Peyer's patch (tissue), 4 donors: ENCODE data around the gene RXRA. TPM values are rescaled to one million over a fixed set of nuclear protein-coding genes. Genes with fewer than 3 reads are reported as not detected.
A peak's percentile ranks its signal among the peaks of the same experiment; 100 is the strongest.

Experiments used
- DNase-seq, 3 donors: peaks; one replicate each; pipeline ENCODE4 v3.0.0-alpha.2; 2017 to 2019
- H3K27ac ChIP-seq, 4 donors: fragments of 200-600 bp; sonication (generic); one replicate each; pipeline ENCODE4 v1.5.1; 2016 to 2019
- H3K27me3 ChIP-seq, 2 donors: fragments of 200-600 bp; sonication (generic); one replicate each; pipeline ENCODE4 v1.5.1; 2019
- H3K36me3 ChIP-seq, 3 donors: fragments of 200-600 bp; sonication (generic); one replicate each; pipeline ENCODE4 v1.5.1; 2016 to 2019
- H3K4me1 ChIP-seq, 4 donors: fragments of 200-600 bp; sonication (generic); one replicate each; pipeline ENCODE4 v1.5.1; 2016 to 2019
- H3K4me3 ChIP-seq, 4 donors: fragments of 200-600 bp; sonication (generic); 1 replicate in 3 of 4; 2 replicates in 1 of 4; pipeline ENCODE4 v1.5.1; 2016 to 2019; ENCODE audit warnings: mild to moderate bottlenecking in 1 of 4
- H3K9me3 ChIP-seq, 4 donors: fragments of 200-600 bp; sonication (generic); one replicate each; pipeline ENCODE4 v1.5.1; 2016 to 2019; ENCODE audit warnings: mild to moderate bottlenecking in 1 of 4
- CTCF ChIP-seq, 6 experiments: fragments of 450-650 bp in 4 of 6; fragments of 200-600 bp in 2 of 6; sonication (generic) in 1 of 6; IDR thresholded peaks; one replicate each; pipeline ENCODE4 v1.5.1; 2017 to 2019; ENCODE audit warnings: antibody characterized with exemption in 6 of 6, mild to moderate bottlenecking in 3 of 6, moderate library complexity in 1 of 6
- POLR2A ChIP-seq, 2 donors: fragments of 450-650 bp; IDR thresholded peaks; one replicate each; pipeline ENCODE4 v1.5.1; 2017; ENCODE audit warnings: antibody characterized with exemption in 2 of 2, mild to moderate bottlenecking in 2 of 2, moderate library complexity in 2 of 2
- total RNA-seq, 4 donors: library from RNA; depleted of rRNA; stranded (reverse); fragments of >200 nt; gene quantifications; one replicate each; pipeline ENCODE4 v1.1.0, GENCODE V29; 2016

The RXRA gene
- total RNA-seq, 4 donors from 2014 or later, result 54.5 to 83.6 (median 65.4) TPM

GRCh38 chr9:134428559-134428958, 102.3 kb downstream of the RXRA start:
- Histone ChIP-seq H3K27me3 (no peaks in the 10 kb centered on the region), H3K36me3 (peaks cover 0 to 59% (median 0%) of the 10 kb centered on the region in 3 donors), H3K27ac (no peak overlapping the region), H3K9me3 (no peaks in the 10 kb centered on the region), H3K4me3 (no peak overlapping the region), H3K4me1 (peaks cover 0 to 16% (median 0%) of the 10 kb centered on the region in 4 donors)
- DNase-seq, result no peak
- TF ChIP-seq POLR2A (IDR thresholded peaks at IDR 0.05) (no peak), CTCF (IDR thresholded peaks at IDR 0.05) (no peak)

DNA sequence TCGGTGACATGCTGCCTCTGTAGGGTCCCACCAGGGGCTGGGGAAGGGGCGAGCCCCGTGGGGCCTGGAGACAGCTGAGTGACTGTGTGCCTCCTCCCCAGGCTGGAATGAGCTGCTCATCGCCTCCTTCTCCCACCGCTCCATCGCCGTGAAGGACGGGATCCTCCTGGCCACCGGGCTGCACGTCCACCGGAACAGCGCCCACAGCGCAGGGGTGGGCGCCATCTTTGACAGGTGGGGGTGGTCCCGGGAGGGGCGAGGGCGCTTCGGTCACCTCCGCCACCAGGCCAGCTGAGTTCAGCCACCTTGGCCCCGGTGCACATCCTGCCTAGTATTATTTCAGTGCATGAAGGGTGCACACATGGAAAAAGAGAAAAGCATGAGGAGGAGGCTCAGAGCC, 102.8 kb downstream of the RXRA start:
- DNase-seq, result no peak
- Histone ChIP-seq H3K27ac (no peak overlapping the region), H3K9me3 (no peaks in the 10 kb centered on the region), H3K27me3 (no peaks in the 10 kb centered on the region), H3K36me3 (peaks cover 0 to 59% (median 0%) of the 10 kb centered on the region in 3 donors), H3K4me3 (no peak overlapping the region), H3K4me1 (peaks cover 0 to 19% (median 0%) of the 10 kb centered on the region in 4 donors)
- TF ChIP-seq POLR2A (IDR thresholded peaks at IDR 0.05), result no peak
- TF ChIP-seq CTCF (IDR thresholded peaks at IDR 0.05), result no peak

GRCh38 chr9:134429481-134429880, 103.2 kb downstream of the RXRA start:
- H3K9me3 ChIP-seq, result no peaks in the 10 kb centered on the region
- H3K4me1 ChIP-seq, result peaks cover 0 to 24% (median under 1%) of the 10 kb centered on the region in 4 donors
- H3K27ac ChIP-seq, result no peak overlapping the region
- TF ChIP-seq POLR2A (IDR thresholded peaks at IDR 0.05) (no peak), CTCF (IDR thresholded peaks at IDR 0.05) (no peak)
- no peaks in the 10 kb centered on the region for H3K27me3 ChIP-seq
- no peak overlapping the region for H3K4me3 ChIP-seq
- DNase-seq, result no peak
- H3K36me3 ChIP-seq, result peaks cover 0 to 58% (median 0%) of the 10 kb centered on the region in 3 donors

- no peaks in the 10 kb centered on the region for H3K27me3 ChIP-seq
- no peak for TF ChIP-seq CTCF (IDR thresholded peaks at IDR 0.05)
- DNase-seq, result no peak
- peaks cover 0 to 35% (median 8%) of the 10 kb centered on the region in 4 donors for H3K4me1 ChIP-seq
- H3K4me3 ChIP-seq, result no peak overlapping the region
- peaks cover 0 to 50% (median 0%) of the 10 kb centered on the region in 3 donors for H3K36me3 ChIP-seq
- H3K27ac ChIP-seq, result peak overlapping the region in 3 of 4 donors; percentile 5 to 43 (median 15)
- no peaks in the 10 kb centered on the region for H3K9me3 ChIP-seq
These were observed 104.8 kb downstream of the RXRA start for GRCh38 chr9:134431095-134431494.

DNA sequence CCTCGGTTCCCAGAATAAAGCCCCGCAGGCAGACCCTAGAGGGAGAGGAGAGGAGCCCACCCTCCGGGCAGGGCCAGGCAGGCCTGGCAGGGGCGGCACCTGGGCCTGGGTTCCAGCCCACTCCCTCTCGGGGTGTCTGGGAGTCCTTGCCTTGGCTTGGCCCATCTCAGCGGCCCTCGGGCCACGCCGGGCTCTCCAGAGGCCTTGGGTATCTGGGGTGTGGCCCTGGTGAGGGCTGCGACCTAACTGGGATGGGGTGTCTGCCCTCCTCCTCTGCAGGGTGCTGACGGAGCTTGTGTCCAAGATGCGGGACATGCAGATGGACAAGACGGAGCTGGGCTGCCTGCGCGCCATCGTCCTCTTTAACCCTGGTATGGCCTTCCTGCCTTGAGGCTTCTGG, 105.4 kb downstream of the RXRA start:
- no peak overlapping the region for H3K4me3 ChIP-seq
- DNase-seq, result no peak
- no peak for TF ChIP-seq CTCF (IDR thresholded peaks at IDR 0.05)
- no peak for TF ChIP-seq POLR2A (IDR thresholded peaks at IDR 0.05)
- no peaks in the 10 kb centered on the region for H3K9me3 ChIP-seq
- H3K36me3 ChIP-seq, result peaks cover 0 to 51% (median 0%) of the 10 kb centered on the region in 3 donors
- peaks cover 0 to 37% (median 8%) of the 10 kb centered on the region in 4 donors for H3K4me1 ChIP-seq
- no peaks in the 10 kb centered on the region for H3K27me3 ChIP-seq
- H3K27ac ChIP-seq, result peak overlapping the region; percentile 5 to 43 (median 26)

GRCh38 chr9:134432471-134432870, 106.2 kb downstream of the RXRA start:
- H3K36me3 ChIP-seq, result peaks cover 0 to 59% (median 0%) of the 10 kb centered on the region in 3 donors

More at GRCh38 chr9:134432471-134432870, 106.2 kb downstream of the RXRA start:
- TF ChIP-seq POLR2A (IDR thresholded peaks at IDR 0.05) (no peak), CTCF (IDR thresholded peaks at IDR 0.05) (no peak)
- no peak for DNase-seq
- no peak overlapping the region for H3K4me3 ChIP-seq
- H3K27me3 ChIP-seq, result no peaks in the 10 kb centered on the region
- H3K27ac ChIP-seq, result peak overlapping the region in 3 of 4 donors; percentile 9 to 89 (median 38)
- H3K9me3 ChIP-seq, result no peaks in the 10 kb centered on the region
- peaks cover 0 to 39% (median 8%) of the 10 kb centered on the region in 4 donors for H3K4me1 ChIP-seq
